Spinal cord (tissue), 10 donors: ENCODE data around the gene JAM3. TPM values are rescaled to one million over a fixed set of nuclear protein-coding genes. Genes with fewer than 3 reads are reported as not detected.

ENCODE experiments used
- DNase-seq, 6 donors: peaks; one replicate each; pipeline versions ENCODE4 v3.0.0 to v3.0.0-alpha.2; 2013 to 2015; ENCODE audit warnings: low spot score in 6 of 6, low read depth in 4 of 6
- H3K27ac ChIP-seq: one replicate; pipeline ENCODE4 v1.5.1; 2013; ENCODE audit warnings: low read depth, low read length, control low read depth
- H3K27me3 ChIP-seq: one replicate; pipeline ENCODE4 v1.6.1; 2013; ENCODE audit warnings: low read length; ENCODE audit not compliant: control insufficient read depth, insufficient read depth
- H3K36me3 ChIP-seq: one replicate; pipeline ENCODE4 v1.6.1; 2013; ENCODE audit warnings: low read length; ENCODE audit not compliant: control insufficient read depth, insufficient read depth
- H3K4me1 ChIP-seq: one replicate; pipeline ENCODE4 v1.6.1; 2013; ENCODE audit warnings: low read length; ENCODE audit not compliant: control insufficient read depth, insufficient read depth
- H3K4me3 ChIP-seq: one replicate; pipeline ENCODE4 v1.5.1; 2013; ENCODE audit warnings: low read depth, low read length, control low read depth
- H3K9me3 ChIP-seq: one replicate; pipeline ENCODE4 v1.6.1; 2013; ENCODE audit warnings: low read length; ENCODE audit not compliant: control insufficient read depth, insufficient read depth
- WGBS: methylation state at CpG from one replicate; pipeline ENCODE4 v1.1.5; 2013; ENCODE audit warnings: missing lambda C conversion rate; ENCODE audit not compliant: insufficient coverage; 5-methylcytosine and 5-hydroxymethylcytosine counted together
- polyA plus RNA-seq, 2 donors: library from polyadenylated mRNA; unstranded; fragments of 120-200 nt; gene quantifications; one replicate each; pipeline ENCODE4 v1.2.1, GENCODE V29; 2013; ENCODE audit not compliant: insufficient read length in 2 of 2
- total RNA-seq, 2 donors: library from RNA; depleted of rRNA in 1 of 2; stranded (reverse); fragments of 120-200 nt in 1 of 2; fragments of >200 nt in 1 of 2; gene quantifications; one replicate each; pipeline versions ENCODE4 v1.2.3 to v1.2.4, GENCODE V29; 2013 to 2014
- donor health status: healthy.

Gene JAM3
- total and polyA plus RNA-seq, 4 donors: 57.9 to 221 (median 108) TPM

DNA sequence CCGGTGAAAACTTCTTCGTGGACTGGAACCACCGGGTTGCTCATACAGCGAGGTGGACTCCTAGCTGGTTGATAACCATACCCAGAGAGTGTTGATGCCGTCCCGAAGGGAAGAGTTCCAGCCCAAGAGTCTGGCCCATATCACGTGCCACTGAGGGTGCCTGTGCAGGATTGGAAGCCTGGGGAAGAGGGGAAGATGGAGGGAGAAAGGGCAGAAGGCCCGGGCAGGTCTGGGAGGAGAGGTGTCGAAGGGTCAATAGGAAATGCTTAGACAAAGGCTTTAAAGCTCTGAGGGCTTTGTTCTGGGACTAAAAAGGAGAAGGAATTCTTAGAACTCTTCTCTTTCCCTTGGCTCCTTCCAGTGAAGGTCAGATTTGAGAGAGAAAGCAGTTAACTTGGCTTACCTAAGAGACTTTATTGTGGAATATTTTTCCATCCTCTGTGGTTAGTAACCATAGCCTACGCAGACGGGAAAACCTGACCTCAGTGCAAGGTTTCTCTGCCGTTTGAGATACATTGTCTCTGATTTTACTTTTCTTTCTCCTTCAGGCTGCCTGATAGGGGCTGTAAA, 70.5 kb downstream of the JAM3 start:
- H3K27me3 ChIP-seq: no peaks in the 10 kb centered on the region
- H3K27ac ChIP-seq: peak overlapping the region; percentile 48
- peaks cover 8% of the 10 kb centered on the region for H3K4me1 ChIP-seq
- no peaks in the 10 kb centered on the region for H3K9me3 ChIP-seq
- H3K4me3 ChIP-seq: no peak overlapping the region
- 57% methylated on average over 9 of the region's 12 CpGs for WGBS
- DNase-seq: no peak
- H3K36me3 ChIP-seq: peaks cover 14% of the 10 kb centered on the region

DNA sequence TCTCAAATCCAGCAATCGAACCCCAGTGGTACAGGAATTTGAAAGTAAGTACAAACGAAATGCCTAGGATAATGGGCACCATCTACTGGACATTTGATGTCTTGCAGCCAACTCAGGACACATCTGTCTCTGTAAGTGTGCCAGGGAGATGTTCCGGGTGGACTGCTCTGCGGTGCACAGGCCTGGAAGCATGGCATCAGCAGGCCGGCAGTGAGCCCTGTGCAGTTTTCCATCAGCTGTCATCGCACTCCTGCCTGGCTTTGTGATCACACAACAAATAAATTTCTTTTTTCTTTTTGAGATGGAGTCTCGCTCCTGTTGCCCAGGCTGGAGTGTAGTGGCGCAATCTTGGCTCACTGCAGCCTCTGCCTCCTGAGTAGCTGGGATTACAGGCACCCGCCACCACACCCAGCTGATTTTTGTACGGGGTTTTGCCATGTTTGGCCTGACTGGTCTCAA, 71.0 kb downstream of the JAM3 start:
- H3K4me3 ChIP-seq: no peak overlapping the region
- WGBS: 33% methylated on average over 8 of the region's 10 CpGs
- peaks cover 17% of the 10 kb centered on the region for H3K36me3 ChIP-seq
- no peaks in the 10 kb centered on the region for H3K9me3 ChIP-seq
- no peaks in the 10 kb centered on the region for H3K27me3 ChIP-seq
- peak; percentile 69 to 96 (median 78) for DNase-seq
- H3K27ac ChIP-seq: peak overlapping the region; percentile 48
- peaks cover 8% of the 10 kb centered on the region for H3K4me1 ChIP-seq

DNA sequence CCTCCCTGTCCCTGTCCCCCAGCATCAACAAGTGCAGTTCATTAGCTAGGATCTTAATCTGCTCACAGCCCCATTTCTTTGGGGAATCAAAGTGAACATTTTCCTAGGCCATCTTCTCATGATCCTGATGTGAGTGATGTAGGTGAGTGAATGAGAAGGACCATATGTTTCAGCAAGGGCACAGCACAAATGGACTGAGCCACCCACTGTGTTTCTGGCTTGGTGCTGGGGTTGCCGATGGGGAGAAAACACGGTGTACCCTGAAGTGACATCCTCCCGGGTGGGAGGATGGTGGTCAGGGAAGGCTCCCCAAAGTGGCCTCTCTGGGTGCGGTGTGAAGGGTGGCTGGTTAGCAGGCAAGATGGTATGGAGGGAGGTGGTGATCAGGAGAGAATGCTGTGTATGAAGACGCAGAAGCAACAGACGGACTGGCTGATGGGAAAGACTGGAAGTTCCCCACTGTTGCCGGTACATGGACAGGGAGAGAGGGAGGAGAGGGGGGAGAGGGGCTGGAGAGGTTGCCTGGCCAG, 72.2 kb downstream of the JAM3 start:
- no peak for DNase-seq
- H3K4me3 ChIP-seq: no peak overlapping the region
- no peaks in the 10 kb centered on the region for H3K9me3 ChIP-seq
- no peaks in the 10 kb centered on the region for H3K27me3 ChIP-seq
- H3K27ac ChIP-seq: no peak overlapping the region
- WGBS: 97% methylated on average over 7 of the region's 7 CpGs
- peaks cover 8% of the 10 kb centered on the region for H3K4me1 ChIP-seq
- H3K36me3 ChIP-seq: peaks cover 24% of the 10 kb centered on the region

DNA sequence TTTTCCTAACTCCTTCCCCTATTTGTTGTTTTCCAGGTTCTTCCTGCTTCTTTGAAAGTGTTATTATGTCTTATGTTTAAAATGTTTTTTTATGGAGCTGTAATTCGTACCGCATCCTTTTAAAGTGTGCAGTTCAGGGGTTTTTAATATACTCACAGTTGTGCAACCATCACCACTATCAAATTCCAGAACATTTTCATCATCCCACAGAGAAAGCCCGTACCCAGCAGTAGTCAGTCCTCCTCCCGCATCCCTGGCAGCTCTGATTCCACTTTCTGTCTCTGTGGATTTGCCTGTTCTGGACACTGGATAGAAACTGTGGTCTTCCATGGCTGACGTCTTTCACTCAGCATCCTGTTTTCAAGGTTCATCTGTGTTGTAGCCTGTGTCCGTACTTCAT, 73.7 kb downstream of the JAM3 start:
- H3K27ac ChIP-seq: no peak overlapping the region
- no peak for DNase-seq
- H3K27me3 ChIP-seq: no peaks in the 10 kb centered on the region
- H3K4me1 ChIP-seq: peaks cover 8% of the 10 kb centered on the region
- H3K4me3 ChIP-seq: no peak overlapping the region
- peaks cover 38% of the 10 kb centered on the region for H3K36me3 ChIP-seq
- 100% methylated on average over 3 of the region's 6 CpGs for WGBS
- no peaks in the 10 kb centered on the region for H3K9me3 ChIP-seq

DNA sequence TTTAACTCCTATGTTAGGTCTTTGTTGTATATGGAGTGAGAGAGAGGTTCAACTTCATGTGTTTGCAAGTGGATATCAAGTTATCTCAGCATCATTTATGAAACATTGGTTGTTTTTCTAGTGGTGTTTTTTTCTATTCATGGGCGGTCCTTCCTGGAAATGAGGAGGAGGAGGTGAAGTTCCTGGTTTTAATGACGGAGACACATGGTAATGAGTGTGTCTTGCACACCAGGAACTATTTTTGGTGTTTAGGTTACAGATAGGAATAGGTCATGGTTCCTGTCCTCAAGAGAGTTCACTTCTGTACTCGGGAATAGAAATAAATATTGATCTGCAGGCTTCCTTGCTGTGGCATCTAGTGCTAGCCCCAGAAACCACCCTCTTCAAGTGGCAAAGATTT, 74.9 kb downstream of the JAM3 start:
- Histone ChIP-seq H3K27ac (no peak overlapping the region), H3K9me3 (no peaks in the 10 kb centered on the region), H3K4me1 (peaks cover 8% of the 10 kb centered on the region), H3K4me3 (no peak overlapping the region), H3K36me3 (peaks cover 48% of the 10 kb centered on the region), H3K27me3 (no peaks in the 10 kb centered on the region)
- no peak for DNase-seq
- 96% methylated on average over 2 of the region's 3 CpGs for WGBS

DNA sequence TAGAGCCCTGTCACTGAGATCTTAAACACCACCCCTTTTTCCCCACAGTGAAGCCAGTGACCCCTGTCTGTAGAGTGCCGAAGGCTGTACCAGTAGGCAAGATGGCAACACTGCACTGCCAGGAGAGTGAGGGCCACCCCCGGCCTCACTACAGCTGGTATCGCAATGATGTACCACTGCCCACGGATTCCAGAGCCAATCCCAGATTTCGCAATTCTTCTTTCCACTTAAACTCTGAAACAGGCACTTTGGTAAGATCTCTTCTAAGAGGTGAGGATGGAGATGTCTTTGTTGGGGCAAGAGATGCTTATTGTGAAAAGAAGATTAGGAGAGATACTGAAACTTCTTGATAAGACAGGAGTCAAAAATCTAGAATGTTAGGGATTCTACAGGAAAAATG, 75.9 kb downstream of the JAM3 start:
- no peaks in the 10 kb centered on the region for H3K27me3 ChIP-seq
- H3K36me3 ChIP-seq: peaks cover 56% of the 10 kb centered on the region
- no peak overlapping the region for H3K27ac ChIP-seq
- H3K4me1 ChIP-seq: peaks cover 4% of the 10 kb centered on the region
- WGBS: 94% methylated on average over 3 of the region's 5 CpGs
- H3K9me3 ChIP-seq: no peaks in the 10 kb centered on the region
- H3K4me3 ChIP-seq: no peak overlapping the region
- DNase-seq: no peak

DNA sequence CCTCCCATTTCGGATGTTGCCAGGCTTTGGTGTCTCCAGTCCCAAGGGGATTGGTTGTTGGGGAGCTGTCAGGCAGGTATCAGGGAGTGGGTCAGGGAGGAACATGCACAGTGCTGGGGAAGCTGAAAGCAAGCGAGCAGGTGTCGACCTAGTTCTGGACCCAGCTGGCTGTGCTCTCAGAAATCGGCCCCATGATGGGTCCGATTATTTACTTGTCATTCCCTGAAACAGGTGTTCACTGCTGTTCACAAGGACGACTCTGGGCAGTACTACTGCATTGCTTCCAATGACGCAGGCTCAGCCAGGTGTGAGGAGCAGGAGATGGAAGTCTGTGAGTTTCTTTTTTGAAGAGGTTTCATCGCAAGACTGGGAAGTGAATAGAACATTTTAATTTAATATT, 76.8 kb downstream of the JAM3 start:
- H3K4me3 ChIP-seq: no peak overlapping the region
- WGBS: 93% methylated on average over 5 of the region's 8 CpGs
- H3K27ac ChIP-seq: no peak overlapping the region
- H3K9me3 ChIP-seq: no peaks in the 10 kb centered on the region
- peaks cover 63% of the 10 kb centered on the region for H3K36me3 ChIP-seq
- H3K4me1 ChIP-seq: peaks cover 4% of the 10 kb centered on the region
- DNase-seq: no peak
- no peaks in the 10 kb centered on the region for H3K27me3 ChIP-seq

DNA sequence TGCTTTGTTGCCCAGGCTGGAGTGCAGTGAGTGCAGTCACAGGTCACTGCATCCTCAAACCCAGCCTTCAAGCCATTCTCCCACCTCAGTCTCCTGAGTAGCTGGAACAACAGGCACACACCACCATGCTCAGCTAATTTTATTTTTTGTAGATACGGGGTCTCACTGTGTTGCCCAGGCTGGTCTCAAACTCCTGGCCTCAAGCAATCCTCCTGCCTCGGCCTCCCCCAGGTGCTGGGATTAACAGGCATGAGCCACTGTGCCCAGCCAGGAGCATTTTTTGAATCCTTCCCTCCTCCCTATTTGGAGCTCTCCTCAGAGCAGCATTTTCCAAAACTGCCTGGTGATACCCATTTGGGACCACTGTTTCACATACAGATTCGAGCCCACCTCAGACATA, 77.7 kb downstream of the JAM3 start:
- H3K27me3 ChIP-seq: no peaks in the 10 kb centered on the region
- H3K4me3 ChIP-seq: no peak overlapping the region
- no peak for DNase-seq
- peaks cover 10% of the 10 kb centered on the region for H3K4me1 ChIP-seq
- WGBS: 97% methylated on average over 2 of the region's 3 CpGs
- H3K36me3 ChIP-seq: peaks cover 61% of the 10 kb centered on the region
- no peak overlapping the region for H3K27ac ChIP-seq
- H3K9me3 ChIP-seq: no peaks in the 10 kb centered on the region

DNA sequence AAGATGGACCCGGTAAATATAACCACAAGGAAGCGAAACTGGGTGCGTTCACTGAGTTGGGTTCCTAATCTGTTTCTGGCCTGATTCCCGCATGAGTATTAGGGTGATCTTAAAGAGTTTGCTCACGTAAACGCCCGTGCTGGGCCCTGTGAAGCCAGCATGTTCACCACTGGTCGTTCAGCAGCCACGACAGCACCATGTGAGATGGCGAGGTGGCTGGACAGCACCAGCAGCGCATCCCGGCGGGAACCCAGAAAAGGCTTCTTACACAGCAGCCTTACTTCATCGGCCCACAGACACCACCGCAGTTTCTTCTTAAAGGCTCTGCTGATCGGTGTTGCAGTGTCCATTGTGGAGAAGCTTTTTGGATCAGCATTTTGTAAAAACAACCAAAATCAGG, 80.5 kb downstream of the JAM3 start:
- no peak overlapping the region for H3K27ac ChIP-seq
- DNase-seq: no peak
- no peaks in the 10 kb centered on the region for H3K9me3 ChIP-seq
- H3K36me3 ChIP-seq: peaks cover 78% of the 10 kb centered on the region
- H3K4me3 ChIP-seq: no peak overlapping the region
- H3K4me1 ChIP-seq: peaks cover 23% of the 10 kb centered on the region
- no peaks in the 10 kb centered on the region for H3K27me3 ChIP-seq
- 89% methylated on average over 9 of the region's 16 CpGs for WGBS

DNA sequence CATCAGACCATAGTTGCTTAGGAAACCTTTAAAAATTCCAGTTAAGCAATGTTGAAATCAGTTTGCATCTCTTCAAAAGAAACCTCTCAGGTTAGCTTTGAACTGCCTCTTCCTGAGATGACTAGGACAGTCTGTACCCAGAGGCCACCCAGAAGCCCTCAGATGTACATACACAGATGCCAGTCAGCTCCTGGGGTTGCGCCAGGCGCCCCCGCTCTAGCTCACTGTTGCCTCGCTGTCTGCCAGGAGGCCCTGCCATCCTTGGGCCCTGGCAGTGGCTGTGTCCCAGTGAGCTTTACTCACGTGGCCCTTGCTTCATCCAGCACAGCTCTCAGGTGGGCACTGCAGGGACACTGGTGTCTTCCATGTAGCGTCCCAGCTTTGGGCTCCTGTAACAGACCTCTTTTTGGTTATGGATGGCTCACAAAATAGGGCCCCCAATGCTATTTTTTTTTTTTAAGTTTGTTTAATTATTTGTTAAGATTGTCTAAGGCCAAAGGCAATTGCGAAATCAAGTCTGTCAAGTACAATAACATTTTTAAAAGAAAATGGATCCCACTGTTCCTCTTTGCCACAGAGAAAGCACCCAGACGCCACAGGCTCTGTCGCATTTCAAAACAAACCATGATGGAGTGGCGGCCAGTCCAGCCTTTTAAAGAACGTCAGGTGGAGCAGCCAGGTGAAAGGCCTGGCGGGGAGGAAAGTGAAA, 81.5 kb downstream of the JAM3 start:
- Histone ChIP-seq H3K4me1 (peaks cover 23% of the 10 kb centered on the region), H3K27ac (no peak overlapping the region), H3K36me3 (peaks cover 81% of the 10 kb centered on the region), H3K27me3 (no peaks in the 10 kb centered on the region), H3K4me3 (no peak overlapping the region), H3K9me3 (no peaks in the 10 kb centered on the region)
- WGBS: 76% methylated on average over 10 of the region's 12 CpGs
- peak in 1 of 6 donors; percentile 55 for DNase-seq
